Epithelial cell of proximal tubule (primary cell): Measurements from ENCODE around the gene CD164. TPM values are rescaled to one million over a fixed set of nuclear protein-coding genes. Genes with fewer than 3 reads are reported as not detected.

Experiments used
- DNase-seq: peaks from one replicate; pipeline ENCODE4 v3.0.0-alpha.2; 2011; ENCODE audit warnings: low read depth
- H3K4me3 ChIP-seq: 2 replicates; pipeline ENCODE4 v1.5.1; 2011; ENCODE audit warnings: low read depth, mild to moderate bottlenecking, low read length
- CTCF ChIP-seq: conservative IDR thresholded peaks from 2 replicates; pipeline ENCODE4 v1.5.1; 2012; ENCODE audit warnings: low read depth, mild to moderate bottlenecking, low read length
- total RNA-seq: library from RNA; depleted of rRNA; stranded (reverse); fragments of >200 nt; gene quantifications from 2 replicates; pipeline ENCODE4 v1.2.3, GENCODE V29; 2015

Gene CD164
- total RNA-seq, 1 donor from 2014 or later = 110 TPM

GRCh38 chr6:109417646-109418045, 35.4 kb upstream of the CD164 start:
- no peak for TF ChIP-seq CTCF
- DNase-seq = no peak

GRCh38 chr6:109411034-109411433, 28.8 kb upstream of the CD164 start:
- no peak overlapping the region for H3K4me3 ChIP-seq
- no peak for DNase-seq
- no peak for TF ChIP-seq CTCF

More at GRCh38 chr6:109417646-109418045, 35.4 kb upstream of the CD164 start:
- H3K4me3 ChIP-seq = no peak overlapping the region

GRCh38 chr6:109406196-109406595, 23.9 kb upstream of the CD164 start:
- no peak for TF ChIP-seq CTCF
- DNase-seq = no peak
- H3K4me3 ChIP-seq = no peak overlapping the region

- H3K4me3 ChIP-seq = no peak overlapping the region
- TF ChIP-seq CTCF = peak; percentile 60
- no peak for DNase-seq
Measured at GRCh38 chr6:109397020-109397419, 14.8 kb upstream of the CD164 start.

- H3K4me3 ChIP-seq = no peak overlapping the region
- no peak for TF ChIP-seq CTCF
Measured at GRCh38 chr6:109396046-109396718, 13.9 kb upstream of the CD164 start.

GRCh38 chr6:109393886-109394281, 11.6 kb upstream of the CD164 start:
- no peak for DNase-seq
- no peak for TF ChIP-seq CTCF
- no peak overlapping the region for H3K4me3 ChIP-seq

More at GRCh38 chr6:109396046-109396718, 13.9 kb upstream of the CD164 start:
- DNase-seq = no peak
